CD4-positive, alpha-beta T cell treated with Interleukin-2 at 100 ng/mL for 4 hours (primary cell): ENCODE data around the gene CCNI2.
A peak's percentile ranks its signal among the peaks of the same experiment; 100 is the strongest.

ENCODE experiments used
- DNase-seq: peaks from one replicate; pipeline ENCODE4 v3.0.0-alpha.2; 2020; ENCODE audit warnings: low spot score

CCNI2 gene

DNA sequence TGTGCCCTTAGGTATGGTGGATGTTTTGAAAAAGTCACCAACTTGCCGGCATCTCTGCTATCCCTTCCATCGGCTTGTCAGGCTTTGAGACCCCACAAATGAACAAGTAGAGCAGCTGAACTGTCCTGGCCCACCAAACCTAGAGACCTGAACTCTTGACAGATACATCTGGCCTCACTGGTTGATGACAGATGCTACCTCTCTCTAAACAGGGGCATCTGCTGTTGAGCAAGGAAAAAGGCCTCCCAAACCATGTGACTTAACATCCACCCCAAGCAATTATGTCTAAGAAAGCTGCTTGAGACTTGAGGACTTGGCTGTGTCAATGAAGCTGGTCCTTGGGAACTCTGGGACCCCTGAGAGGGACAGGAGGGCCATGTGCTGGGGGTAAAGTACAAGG, 2.3 kb downstream of the CCNI2 start:
- no peak for DNase-seq

DNA sequence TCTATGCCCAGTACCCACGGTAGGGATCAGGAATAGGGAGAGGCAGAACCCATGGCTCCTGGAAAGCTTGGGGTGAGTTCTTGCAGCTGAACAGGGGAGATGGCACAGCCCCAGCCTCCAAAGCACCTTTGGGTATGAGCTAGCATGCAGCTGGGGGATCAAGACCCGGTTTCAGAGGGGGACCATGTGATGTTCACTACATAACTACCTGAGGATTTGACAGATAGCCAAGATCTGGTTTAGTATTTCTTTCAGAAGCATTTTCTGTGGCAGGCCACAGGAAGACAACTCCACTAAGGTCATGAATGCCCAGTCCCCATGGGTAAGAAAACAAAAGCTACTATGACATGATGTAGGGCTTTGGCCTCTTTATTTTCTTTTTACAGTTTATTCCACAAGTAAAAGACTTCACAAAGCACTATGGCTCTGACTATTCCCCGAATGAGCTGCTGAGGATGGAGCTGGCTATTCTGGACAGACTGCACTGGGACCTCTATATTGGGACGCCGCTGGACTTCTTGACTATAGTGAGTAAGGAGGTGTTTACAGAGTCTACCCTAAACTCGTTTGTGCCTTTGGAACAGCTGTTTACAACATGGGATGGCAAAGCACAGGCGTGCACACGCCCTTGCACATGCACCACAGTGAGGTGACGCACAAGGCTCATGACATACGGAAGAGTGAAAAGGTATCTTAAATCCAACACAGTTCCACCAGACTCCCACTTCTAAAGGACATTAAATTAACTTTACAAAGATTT, 3.4 kb downstream of the CCNI2 start:
- no peak for DNase-seq

DNA sequence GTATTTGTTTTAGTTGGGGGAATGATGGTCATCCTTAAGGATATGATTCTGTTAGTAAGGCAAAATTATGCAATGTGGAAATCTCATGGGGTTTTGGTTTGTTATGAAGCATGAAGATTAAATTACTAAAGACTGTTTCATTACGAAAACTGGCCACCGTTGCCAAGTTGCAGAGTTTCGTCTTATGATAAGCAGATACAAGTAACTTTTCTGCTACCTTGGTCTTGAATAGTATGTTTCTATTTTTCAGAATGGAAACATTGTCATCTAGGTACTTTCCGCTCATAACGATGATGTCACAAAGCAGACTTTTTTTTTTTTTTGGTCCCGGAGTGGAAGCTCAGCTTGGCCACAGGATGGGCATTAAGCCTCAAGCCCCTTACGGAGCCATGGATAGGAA, 4.2 kb downstream of the CCNI2 start:
- DNase-seq, result peak; percentile 18

DNA sequence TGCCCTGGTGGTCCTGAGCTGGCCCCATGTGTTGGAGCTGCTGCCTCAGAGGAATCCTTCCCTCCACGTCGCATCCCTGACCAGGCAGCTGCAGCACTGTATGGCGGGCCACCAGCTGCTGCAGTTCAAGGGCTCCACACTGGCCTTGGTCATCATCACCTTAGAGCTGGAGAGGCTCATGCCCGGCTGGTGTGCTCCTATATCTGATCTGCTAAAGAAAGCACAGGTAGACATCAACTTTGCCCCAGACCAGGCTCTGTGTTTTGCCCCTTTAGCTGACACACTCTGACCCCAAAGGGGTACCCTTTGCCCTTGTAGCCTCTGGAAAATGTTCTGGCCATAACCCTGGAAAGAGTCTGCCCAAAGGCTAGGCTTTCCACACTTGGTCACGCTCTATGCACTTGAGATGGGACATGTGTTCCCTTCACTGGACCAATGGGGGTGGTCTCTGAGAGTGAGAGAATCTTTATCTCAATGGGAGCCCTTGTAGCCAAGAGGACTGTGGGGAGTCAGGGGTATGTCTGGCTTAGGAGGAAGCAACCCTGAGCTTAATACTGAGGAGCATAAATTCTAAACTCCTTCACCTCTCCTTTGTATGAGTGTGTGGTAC, 4.8 kb downstream of the CCNI2 start:
- DNase-seq, result no peak

DNA sequence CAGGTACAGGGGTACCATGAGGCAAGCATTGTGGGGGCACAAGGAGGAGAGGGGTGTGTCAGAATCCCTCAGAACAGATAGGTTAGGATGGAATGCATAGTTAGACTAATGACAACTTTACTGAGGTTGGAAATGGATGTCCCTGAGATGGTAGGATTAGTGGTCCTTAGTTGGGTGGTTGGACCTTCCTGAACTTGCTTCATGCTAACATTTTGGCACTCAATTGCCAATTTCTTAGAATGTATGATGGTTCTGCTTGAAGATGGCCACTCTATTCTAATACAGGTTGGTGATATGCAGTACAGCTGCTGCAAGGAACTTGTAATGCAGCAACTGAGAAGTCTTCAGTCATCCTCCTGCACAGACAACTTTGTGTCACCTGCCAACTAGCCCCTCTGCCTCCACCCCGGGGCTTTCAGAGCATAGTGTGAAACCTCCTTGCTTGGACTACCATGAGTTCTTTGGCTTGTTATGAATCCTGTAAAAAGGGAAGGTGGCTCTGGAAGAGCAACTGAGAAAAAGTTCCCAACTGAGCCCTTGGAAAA, 5.4 kb downstream of the CCNI2 start:
- no peak for DNase-seq

DNA sequence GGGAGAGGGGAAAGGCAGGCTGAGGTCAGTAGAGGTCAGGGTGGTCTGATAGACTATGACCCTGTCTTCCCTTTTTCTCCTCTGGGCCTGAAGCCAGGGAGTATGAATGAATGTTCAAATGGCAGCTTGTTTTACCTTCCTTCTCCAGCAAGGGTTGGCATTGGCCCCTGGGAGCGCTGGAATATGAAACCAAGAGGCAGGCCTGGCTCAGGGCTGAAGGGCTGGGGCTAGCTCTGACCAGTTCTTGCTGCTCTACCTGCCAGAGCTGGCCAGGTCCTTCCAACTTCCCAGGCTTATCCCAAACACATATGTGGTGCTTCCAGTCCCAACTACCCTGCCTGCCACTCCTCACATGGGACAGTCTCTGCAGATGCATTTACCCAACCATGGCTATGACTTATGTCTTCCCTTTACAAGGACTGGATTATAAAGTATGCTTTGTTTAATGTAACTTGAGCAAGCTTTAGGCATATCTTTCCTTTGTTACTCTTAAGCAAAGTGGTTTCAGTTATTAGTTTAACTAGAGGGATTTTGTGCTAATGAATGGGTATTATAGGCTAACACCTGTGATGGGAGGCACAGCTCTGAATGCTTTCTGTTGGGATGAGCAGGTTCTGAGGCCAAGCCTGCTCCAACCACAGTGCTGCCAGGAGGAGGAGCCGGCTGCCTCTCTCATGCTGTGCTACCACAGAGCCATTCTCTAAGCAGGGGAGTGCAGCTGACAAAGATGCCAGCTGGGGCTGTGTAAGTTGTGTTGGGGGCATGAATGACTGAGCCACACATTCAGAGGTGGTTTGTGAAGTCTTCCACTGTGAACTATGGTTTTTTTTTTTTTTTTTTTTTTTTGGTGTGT, 6.1 kb downstream of the CCNI2 start:
- no peak for DNase-seq

DNA sequence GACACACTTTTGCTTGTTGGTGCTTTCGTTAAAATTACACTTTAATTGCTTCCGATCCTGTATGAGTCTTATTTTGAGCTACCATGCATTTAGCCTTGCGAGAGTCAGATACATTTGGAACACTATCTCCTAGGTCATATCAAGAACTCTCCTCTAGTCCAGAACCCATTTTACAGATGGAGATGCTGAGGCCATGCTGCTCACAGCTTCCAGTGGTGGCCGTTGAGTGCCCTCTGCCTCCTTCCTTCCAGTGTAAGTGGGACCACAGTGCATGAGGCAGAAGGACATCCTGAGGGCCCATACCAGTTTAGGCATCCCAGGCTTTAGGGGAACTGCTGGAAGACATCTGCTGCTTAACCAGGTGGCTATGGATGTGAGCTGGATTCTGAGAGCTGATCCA, 6.9 kb downstream of the CCNI2 start:
- DNase-seq, result no peak

DNA sequence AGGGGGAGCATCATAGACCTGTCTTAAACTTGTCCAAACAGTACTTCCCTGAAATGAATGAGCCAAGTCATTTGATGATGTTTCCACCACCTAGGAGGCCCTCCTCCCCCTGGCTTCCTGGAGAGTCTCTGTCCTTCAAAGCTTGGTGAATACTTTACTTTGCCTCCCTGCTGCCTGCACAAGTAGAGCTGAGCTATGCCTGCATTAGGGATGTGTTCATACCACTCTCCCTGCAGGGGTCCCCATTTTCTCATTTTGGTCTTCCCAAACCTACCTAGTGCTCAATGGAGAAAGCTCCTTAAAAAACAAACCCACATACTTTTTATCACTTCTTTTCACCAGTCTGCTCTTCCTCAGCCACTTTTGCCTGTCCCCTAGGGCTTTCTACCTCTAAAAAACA, 7.7 kb downstream of the CCNI2 start:
- no peak for DNase-seq

DNA sequence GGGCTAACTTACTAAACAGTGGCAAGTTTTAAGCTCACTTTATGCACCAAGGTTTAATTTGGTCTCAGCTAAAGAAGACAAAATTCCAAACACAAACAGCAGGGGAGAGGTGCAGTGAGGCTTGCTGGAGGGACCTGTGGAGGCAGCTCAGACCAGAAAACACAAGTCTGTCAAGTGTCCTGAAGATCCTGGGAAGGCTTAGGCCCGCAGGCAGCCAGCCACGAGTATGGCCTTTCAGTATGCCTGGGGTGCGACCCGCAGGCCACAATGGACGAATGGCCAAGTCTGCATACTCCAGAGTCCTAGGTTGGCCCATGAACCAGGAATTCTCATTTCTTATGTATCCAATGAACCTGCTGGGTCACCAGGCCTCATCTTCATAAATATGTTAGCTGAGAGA, 9.3 kb downstream of the CCNI2 start:
- no peak for DNase-seq

DNA sequence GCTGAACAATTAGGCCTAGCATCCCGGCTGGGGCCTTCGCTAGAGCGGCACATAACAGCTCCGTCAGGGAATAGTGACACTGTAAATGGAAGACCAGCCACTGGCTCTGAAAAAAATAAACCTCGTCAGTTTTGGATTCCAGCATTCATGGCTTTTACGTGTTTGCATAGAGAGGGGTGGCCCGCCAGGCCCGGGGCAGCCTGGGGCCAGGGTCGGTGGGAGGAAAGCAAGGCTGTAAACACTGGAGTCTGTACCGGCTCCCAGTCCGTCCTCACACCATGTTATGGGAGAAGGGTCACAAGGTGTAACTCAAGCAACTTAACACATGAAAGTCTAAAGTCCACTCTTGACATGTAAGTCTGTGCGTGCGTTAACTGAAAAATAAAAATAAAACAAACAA, 11.2 kb downstream of the CCNI2 start:
- DNase-seq, result no peak

DNA sequence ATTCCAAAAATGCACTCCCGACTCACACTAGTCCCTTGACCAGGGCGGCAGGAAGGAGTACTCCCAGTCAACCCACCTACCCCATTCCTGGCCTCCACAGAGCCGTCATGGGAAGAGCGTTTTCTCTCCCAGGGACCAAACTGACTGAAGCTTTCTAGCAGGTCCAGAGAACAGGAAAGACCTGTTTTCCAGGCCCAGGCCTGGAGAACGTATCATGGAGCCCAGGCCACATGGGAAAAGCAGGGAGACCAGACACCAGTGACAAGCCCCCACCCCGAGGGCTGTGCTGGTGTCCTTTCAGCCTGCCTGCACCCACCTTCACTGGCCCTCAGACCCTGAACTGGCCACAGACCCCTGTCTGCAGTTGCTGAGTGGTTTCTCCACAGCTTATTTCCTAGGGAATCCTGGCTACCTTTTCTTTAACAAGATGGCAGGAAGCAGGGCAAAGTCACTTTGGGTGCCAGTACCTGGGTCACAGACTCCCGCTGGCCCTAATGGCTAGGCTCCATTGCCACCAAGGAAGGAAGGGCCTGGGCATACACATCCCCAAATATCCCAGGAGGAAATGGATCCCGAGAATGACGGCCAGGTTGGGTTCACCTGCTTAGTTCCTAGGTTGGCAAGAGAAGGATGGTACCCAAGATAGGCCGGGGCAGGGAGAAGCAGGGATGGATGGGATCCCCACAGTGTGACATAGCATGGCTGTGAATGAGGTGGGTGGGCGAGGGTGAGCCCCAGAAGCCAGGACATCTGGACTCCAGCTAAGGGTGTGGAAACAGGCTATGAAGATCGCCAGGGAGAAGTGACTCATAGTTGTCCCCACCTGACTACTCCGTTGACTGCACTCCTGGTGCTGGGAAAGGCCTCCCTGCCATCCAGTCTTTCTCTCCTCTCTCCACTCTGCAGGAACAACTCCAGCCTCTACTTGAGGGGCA, 12.2 kb downstream of the CCNI2 start:
- DNase-seq, result no peak

DNA sequence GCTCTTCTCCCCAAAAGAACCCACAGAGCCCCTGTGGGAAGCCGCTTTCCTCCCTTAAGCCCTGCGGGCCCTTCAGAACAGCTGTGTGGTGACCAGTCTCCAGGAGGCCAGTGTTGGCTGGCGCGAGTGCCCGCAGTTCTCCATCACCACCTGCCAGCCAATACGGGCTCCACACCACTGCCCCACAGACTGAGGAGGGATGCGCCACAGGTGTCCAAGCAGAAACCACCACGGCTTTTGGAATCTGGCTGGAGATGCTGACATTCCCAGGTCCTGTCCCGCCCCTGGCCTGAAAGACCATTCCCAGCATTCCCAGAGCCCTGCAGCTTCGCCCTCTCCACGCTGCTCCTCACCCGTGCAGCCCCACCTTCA, 12.8 kb downstream of the CCNI2 start:
- DNase-seq, result no peak

DNA sequence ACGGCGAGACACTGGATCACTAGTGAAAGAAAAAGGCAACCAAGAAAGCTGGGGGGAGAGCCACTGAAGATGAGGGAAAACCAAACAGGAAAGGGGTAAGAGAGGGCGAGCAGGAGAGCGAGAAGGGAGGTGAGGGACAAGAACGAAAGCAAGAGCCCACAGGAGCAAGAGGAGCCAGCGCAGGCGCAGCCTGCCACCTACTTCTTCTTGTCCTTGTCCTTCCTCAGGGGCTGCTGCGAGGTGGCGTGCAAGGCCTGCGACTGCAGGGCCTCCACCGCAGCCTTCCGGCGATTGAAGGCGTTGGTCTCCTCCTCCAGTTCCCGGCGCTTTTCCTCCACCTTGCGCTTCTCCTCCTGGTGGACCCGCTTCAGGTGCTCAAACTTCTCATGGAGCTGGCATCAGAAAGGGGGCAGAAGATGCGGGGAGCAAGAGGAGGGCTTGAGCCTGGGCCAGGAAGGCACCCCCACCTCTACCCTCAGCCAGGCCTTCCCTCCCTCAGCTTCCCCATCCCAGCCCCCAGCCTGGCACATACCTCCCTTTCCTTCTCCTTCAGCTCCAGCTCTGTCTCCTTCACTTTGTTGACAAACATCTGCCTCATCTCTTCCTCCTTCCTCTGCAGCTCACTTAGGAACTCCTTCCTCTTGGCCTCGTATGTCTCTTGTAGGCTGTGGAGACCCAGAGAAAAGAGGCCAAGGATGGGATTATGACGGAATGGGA, 13.5 kb downstream of the CCNI2 start:
- DNase-seq, result no peak

DNA sequence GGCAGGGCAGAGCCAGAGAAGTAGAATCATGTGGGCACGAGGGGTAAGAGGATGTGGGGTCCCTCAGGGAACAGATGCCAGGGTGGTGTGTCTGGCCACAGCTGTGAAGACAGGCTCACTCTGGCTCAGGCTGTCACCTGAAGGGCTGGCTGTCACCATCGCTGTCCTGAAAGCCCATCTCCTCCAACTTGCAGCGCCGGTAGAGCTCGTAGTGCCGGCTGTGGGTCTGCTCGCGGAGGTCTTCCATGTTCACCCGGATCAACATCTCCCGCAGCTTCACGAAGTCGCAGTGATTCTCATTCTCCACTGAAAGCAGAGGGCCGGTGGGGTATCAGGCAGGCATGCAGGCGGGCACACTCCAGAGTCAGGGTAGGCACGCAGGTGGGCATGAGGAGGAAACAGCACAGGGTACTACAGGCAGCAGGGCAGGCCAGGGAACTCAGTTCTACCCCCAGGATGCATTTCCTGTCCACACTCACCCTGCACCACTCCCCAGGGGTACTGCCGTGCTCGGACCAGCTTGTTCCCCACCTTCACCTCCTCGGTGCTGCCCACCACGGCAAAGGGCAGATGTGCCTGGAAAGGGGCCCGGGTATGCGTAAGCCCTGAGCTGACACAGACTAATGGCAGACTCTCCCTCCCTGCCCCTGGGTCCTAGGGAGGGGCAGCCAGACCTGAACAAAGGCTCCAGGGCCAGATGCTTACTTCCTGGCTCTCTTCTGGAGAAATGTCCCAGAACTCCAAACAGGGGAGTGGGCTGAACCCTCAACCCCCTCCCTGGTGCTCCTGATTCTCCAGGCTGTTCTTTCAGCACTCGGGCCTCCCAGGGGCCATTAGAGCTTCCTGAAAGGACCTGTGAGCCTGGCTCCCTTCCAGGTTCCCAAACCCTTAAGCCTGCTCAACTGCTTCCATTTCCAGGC, 14.4 kb downstream of the CCNI2 start:
- DNase-seq, result no peak

DNA sequence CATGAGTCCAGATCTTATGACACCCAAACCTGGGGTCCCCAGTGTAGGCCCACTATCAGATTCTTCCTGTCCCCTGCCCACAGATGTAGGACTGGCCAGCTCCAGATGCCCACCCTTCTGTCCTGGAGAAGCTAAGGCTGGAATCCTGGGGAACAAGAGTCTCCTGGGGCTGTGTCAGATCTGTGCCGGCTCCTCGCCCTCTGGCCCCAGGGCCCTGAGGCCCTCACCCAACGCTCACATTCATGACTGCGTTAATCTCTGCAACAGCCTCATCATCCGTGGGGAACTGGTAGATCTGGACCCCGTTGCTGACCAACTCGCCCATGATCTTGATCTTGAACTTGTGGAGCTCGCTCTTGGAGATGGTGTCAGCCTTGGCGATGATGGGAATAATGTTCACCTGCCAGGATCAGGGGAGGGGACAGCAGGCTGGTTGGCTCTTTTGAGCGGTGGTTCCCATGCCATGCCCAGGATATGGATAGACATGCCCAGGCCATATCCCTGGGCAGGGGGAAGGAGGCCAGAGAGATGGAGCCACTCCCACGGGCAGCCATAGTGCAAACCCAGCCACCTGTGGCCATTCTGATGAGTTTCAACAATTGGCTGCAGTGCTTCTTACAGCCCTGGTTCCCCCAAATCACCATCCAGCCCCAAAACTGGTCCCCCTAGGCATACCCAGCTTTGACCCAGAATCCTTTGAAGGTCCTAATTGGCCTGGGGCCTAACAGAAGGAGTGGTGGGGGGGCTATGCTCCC, 15.2 kb downstream of the CCNI2 start:
- DNase-seq, result no peak

DNA sequence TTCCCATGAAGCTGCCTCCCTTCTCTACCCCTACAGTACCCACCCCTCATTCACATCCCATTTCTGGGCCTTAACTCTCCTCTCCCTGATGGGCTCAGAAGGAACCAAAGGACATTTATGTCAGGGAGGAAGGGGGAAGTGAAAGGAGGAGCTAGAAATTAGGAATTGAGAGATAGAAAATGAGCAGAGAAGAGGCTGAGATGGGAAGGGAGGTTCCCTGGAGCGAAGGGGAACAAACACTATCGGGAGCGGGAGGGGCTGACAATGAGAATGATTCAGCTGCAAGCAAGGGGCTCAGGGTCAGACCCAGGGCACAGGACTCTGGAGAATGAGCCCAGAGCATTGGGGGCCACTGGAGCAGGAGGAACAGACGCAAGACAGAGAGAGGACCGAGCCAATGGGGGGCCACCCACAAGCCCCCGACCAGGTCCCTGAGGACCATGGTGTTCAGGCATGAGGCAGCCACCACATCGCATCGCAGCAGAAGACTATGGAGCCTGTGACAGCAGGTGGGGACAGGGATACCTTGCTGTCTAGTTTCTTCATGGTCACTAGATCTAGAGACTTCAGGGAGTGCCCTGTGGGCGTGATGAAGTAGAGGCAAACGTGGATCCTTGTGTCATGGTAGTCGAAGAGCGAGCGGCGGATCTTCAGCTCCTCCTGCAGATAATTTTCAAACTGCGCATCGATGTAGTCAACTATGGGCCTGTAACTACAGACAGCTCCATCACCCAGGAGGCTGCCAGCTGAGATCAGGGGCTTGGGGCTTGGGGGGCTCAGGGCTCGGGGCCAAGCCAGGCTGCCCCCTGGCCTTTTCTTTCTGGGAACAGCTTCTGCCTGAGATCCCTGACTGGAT, 16.2 kb downstream of the CCNI2 start:
- no peak for DNase-seq

DNA sequence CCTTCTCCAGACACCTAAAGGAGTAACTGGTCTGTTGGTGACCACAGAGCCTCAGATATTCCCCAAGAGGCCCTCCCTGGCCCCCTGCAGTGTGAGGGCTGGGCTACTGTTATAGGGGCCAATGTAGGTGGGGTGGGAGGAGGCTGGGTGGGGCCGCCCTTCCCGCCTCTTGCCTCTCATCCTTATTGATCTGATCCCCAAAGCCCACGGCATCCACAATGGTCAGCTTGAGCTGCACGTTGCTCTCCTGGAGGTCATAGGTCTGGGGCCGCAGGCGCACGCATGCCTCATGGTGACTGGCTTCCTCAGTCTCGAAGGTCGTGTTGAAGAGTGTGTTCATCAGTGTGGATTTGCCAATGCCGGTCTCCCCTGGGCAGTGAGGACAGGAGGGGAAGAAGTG, 16.8 kb downstream of the CCNI2 start:
- no peak for DNase-seq

DNA sequence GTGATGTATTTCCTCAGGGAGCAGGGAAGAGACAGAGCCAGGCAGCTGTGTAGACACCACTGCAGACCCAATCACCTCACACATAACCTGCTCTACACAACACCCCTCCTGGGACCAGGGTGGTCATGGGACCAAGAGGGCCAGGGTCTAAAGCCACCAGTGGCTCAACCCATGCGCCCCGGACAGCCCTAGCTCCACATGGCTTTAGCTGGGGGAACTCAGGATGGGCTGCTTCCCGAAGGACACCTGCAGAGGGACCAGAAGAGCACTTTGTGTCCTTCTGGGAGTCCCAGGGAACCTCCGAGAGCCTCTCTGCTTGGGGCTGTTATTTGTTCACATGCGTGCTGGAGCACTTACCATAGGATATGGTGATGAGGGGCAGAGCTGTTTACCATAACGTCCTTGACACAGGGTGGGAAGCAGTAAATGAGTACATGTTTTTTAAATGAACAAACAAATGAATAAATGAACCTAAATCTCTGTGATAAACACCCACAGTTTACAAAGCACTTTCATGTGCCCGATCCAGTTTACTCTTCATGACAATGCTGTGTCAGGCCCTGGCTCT, 17.5 kb downstream of the CCNI2 start:
- DNase-seq, result no peak
